Activated CD4-positive, alpha-beta T cell treated with anti-CD3 and anti-CD28 coated beads for 48 hours (primary cell): ENCODE data around the gene CRYBB1.

ENCODE experiments used
- DNase-seq: peaks from one replicate; pipeline ENCODE4 v3.0.0-alpha.2; 2020

The CRYBB1 gene

GRCh38 chr22:26574001-26574723 lies 43.7 kb downstream of the CRYBB1 start:
- no peak for DNase-seq

DNA sequence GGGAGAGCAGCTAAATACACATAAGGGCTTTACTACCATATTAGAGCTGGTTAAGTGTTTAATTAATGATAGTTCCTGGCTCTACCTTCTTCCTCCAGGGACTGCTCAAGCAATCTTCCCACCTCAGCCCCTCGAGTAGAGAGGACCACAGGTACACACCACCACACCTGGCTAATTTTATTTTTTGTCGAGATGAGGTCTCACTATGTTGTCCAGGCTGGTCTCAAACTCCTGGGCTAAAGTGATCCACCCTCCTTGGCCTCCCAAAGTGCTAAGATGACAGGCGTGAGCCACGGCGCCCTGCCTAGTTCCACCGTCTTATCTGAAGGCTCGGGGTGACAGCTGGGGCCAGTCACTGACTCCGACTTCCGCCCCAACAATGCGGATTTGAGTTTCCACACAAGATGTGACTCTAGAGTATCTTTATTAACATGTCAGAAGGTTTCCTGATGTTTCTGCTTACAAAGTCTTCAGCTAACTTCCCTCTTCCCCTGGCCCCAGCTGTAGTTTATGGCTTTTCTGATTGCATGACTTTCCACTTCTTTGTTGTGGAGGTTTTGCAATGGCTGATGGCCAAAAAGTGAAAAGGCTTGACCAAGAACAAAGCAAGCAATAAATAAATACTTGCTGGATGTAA lies 44.7 kb downstream of the CRYBB1 start:
- DNase-seq: no peak

- no peak for DNase-seq
Measured at GRCh38 chr22:26570864-26571525, 46.8 kb downstream of the CRYBB1 start.

DNA sequence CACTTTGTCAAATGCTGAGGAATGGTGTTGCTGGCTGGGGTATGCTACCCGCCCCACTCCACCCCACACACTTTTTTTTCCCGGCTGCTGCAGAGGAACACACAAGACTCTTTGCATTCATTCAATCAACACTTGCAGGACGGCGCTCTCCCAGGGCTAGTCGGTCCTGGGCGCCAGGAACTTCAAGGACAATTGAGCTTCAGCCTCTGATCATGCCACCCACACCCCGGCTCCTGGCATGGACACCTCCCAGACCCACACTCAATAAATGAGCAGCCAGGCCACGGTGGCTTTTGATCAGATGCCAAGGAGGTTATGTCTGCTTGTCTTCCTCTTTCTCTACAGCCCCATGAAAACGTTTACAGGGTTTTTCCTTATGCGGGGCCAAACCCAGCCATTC lies 47.7 kb downstream of the CRYBB1 start:
- no peak for DNase-seq

- no peak for DNase-seq
Measured at GRCh38 chr22:26568207-26568706, 49.6 kb downstream of the CRYBB1 start.

GRCh38 chr22:26567610-26568009 lies 50.2 kb downstream of the CRYBB1 start:
- no peak for DNase-seq

- no peak for DNase-seq
Measured at GRCh38 chr22:26566994-26567393, 50.8 kb downstream of the CRYBB1 start.

DNA sequence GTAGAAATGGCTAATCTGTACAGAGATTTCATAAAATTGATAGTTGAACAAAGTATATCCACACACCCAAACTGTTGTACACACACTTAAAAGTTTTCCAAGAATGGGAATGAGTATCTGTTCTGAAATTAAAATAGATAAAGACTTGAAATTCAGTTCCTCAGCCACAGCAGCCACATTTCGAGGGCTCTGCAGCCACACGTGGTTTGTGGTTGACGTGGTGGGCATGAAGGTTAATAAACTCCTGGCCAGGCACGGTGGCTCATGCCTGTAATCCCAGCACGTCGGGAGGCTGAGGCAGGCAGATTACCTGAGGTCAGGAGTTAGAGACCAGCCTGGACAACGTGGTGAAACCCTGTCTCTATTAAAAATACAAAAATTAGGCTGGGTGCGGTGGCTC lies 51.9 kb downstream of the CRYBB1 start:
- no peak for DNase-seq

DNA sequence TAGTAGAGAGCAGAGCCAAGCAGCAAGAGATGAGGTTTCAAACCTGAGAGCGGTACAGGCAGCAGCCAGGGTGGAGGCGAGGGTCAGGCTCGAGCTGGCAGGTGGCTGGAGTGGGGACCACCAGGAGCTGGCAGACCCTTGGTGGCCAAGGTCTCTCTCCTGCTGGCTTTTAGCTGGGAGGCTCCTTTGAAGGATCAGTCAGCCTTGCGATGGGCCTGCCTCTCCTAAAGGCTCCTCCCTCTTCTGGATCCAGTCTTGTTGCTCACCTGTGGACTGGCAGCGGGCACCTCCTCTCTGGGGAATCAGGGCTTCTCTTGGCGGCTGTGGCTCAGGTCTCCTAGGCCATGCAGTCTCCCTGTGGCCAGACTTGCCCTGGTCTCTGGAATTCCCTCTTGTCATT lies 52.6 kb downstream of the CRYBB1 start:
- DNase-seq: no peak

DNA sequence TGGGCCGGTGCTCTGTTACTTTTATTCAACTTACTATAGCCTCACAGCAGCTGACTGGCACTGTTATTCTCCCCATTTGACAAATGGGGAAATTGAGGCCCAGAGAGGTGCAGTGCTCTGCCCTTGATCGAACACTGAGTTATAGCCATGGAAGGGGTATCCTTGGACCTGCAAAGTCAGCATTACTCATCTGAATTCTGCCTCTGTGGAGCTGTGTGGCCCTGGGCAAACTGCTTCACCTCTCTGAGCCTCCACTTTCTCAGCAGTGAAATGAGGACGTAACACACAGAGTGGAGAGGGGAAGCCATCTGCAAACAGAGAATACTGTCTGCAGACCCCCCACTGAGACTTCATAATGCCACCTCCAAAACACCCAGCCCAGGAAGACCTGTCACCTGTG lies 53.2 kb downstream of the CRYBB1 start:
- no peak for DNase-seq

GRCh38 chr22:26564181-26564580 lies 53.6 kb downstream of the CRYBB1 start:
- no peak for DNase-seq

- no peak for DNase-seq
Measured at GRCh38 chr22:26563022-26563421, 54.8 kb downstream of the CRYBB1 start.

DNA sequence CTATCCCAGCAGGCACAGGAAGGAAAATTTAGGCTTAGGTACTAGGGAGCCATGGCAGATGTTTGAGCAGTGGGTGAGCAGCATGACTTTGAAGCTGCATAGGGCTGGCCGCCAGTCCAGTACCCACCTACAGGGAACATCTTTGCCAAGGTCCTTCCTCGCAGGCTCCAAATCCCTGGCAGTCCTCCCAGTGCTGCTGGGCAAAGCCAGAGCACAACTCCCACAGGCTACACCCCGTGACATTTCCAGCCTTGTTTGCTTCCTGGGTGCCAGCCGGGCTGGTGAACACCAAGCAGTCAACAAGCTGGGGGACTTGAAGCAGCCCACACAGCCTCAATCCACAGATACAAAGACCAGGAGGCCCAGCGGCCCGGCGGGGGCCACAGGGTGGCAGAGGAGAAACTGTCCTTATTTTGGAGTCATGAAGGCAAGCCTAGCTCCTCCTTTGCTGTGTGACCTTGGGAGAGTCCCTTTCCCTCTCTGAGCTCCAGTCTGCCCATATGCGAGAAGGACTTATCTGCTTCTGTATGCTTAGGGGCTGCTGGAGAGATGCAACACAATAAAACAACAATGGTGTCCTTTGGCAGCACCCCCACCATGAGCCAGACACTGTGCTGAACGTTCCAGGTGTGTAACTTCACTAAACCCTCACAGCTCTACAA lies 55.9 kb downstream of the CRYBB1 start:
- no peak for DNase-seq

GRCh38 chr22:26559961-26560575 lies 57.8 kb downstream of the CRYBB1 start:
- DNase-seq: no peak

- no peak for DNase-seq
Measured at GRCh38 chr22:26558248-26558895, 59.5 kb downstream of the CRYBB1 start.

GRCh38 chr22:26556904-26557303 lies 60.9 kb downstream of the CRYBB1 start:
- no peak for DNase-seq

DNA sequence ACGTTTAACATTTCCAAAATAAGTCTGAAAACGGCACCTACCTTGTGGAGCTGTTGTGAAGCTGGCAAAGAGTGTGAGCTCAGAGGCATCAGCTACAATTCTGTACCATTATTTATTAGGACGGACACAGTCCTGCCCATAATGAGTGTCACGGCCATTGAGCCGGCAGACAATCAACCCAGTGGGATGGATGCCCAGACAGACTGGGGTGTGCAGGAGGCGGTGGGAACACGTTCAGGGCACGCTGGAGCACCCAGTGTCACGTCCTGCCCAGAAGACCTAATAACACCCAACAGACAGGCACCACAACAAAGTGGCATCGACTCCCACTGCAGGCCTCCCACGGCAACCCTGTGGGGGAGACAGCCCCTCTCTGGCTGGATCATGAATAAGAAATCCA lies 62.3 kb downstream of the CRYBB1 start:
- DNase-seq: no peak

GRCh38 chr22:26554956-26555355 lies 62.9 kb downstream of the CRYBB1 start:
- DNase-seq: no peak

- no peak for DNase-seq
Measured at GRCh38 chr22:26553056-26553752, 64.6 kb downstream of the CRYBB1 start.

DNA sequence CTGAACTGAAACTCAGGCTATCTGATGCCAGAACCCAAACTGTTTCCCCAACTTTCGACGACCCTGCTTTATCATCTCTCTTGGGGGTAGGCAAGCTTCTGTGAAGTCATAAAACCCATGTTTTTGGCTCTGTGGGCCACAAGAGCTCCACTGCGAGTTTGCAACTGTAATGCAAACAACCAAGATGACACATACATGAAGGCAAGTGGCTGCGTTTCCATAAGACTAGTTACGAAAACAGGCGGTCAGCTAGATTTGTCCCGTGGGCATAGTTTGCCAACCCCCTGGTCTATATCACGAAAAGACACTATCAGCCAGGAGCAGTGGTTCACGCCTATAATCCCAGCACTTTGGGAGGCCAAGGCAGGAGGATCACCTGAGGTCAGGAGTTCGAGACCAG lies 65.4 kb downstream of the CRYBB1 start:
- DNase-seq: no peak

DNA sequence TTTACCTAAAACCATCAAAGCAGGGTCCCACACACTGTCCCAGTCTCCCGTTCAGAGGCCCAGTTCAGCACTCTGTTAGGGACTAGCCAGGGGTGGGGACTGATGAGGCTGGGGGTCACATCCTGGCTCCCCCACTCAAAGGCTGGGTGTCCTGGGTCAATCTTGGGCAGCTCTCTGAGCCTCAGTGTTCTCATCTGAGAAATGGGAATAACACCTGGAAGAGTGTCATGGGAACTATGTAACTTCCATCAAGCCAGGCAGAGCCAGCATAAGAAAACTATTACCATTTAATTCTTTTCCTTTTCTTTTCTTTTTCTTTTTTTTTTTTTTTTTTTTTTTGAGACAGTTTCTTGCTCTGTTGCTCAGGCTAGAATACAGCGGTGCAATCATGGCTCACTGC lies 66.3 kb downstream of the CRYBB1 start:
- no peak for DNase-seq

- no peak for DNase-seq
Measured at GRCh38 chr22:26550498-26551033, 67.3 kb downstream of the CRYBB1 start.
